GM12874 (cell line): ENCODE data around the gene EYS.

ENCODE experiments used
- TF ChIP-seq, protein P1 (sequence below): IDR thresholded peaks from 2 replicates; pipeline ENCODE4 v1.5.1; 2011; ENCODE audit warnings: low read depth, mild to moderate bottlenecking, control low read depth, low read length, moderate library complexity; ENCODE audit not compliant: insufficient read depth

EYS gene

DNA sequence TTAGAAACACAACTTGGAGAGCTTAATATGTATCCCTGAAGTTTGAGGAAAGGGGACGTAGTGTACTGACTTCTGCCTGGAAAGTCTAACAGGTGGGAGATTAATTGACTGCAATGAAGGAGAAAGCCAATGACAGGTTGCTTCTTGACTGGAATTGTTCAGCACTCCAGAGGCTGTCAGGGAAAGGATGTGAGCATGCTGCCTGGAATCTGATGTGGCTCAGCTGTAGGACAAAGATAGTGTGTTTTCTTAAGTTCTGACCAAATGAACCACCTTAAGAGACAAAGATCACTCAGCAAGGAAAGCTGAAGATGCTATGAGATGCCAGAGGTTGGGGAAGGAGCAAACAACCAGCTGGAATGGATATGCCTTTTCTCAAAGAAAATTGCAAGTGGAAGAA lies 1885.6 kb downstream of the EYS start:
- TF ChIP-seq, protein P1, sequence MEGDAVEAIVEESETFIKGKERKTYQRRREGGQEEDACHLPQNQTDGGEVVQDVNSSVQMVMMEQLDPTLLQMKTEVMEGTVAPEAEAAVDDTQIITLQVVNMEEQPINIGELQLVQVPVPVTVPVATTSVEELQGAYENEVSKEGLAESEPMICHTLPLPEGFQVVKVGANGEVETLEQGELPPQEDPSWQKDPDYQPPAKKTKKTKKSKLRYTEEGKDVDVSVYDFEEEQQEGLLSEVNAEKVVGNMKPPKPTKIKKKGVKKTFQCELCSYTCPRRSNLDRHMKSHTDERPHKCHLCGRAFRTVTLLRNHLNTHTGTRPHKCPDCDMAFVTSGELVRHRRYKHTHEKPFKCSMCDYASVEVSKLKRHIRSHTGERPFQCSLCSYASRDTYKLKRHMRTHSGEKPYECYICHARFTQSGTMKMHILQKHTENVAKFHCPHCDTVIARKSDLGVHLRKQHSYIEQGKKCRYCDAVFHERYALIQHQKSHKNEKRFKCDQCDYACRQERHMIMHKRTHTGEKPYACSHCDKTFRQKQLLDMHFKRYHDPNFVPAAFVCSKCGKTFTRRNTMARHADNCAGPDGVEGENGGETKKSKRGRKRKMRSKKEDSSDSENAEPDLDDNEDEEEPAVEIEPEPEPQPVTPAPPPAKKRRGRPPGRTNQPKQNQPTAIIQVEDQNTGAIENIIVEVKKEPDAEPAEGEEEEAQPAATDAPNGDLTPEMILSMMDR = no peak

DNA sequence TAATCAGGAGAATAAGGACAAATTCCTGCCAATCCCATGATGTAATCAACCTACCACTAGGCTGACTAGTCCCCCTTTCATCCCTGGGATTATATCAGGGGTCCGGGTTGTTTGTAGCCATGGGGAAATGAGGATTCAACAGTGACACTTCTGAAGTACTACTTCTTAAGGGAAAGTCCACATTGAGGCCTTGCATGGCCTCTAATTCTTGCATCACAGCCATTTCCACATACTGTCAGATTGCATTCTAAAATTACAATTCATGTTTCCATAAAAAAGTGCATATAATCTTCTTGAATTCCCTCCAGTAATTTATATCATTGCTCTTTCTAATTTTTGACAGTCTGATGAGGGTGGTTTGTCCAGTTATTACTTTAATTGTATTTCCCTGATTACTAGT lies 1887.2 kb downstream of the EYS start:
- TF ChIP-seq, protein P1 = no peak

DNA sequence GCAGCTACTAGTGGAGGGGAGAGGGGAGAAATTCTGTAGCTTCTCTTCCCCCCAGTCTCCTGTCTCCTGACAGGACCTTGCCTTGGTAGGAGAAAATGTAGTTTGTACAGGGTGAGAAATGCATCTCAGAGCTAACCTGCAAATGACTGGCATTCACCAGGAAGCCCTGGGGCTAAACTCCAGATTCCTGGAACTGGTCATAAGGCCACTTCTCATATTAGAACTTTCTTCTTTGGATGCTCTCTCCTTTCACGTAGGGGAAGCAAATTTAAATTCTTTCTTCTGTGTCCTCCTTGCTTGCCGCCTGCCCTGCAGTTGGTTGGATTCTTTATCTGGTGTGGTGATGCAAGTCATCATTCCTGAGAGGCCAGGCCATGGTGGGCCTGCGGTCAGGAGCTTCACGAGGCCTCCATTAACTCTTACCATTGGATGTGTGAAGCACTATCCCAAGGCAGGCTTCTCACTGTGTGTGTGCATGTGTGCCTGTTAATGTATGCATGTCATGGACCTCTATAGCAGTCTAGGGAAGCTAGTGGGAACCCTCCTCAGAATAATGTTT lies 1889.5 kb downstream of the EYS start:
- TF ChIP-seq, protein P1 = no peak

DNA sequence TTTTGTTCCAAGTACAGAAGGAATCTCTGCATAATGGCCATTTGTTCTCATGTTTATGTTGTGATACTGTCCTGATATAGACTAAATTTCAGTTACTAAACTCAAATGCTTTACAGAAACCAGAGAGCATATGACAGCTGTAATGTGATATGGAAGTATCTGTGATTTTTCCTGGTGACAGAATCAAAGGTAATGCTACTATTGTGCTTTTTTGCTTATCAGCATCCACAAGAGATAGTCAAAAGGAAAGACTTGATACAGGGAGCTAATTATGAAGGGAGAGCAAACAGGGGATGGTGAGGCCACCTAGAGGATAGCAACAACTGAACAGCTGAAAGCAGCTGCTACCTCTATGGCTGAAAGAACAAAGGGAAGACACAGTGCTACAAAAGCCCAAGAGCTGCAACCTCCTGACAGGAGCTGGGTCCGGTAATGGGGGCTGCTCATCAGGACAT lies 1890.0 kb downstream of the EYS start:
- TF ChIP-seq, protein P1 = peak; percentile 31; the same call in 1 of the 2 replicates

DNA sequence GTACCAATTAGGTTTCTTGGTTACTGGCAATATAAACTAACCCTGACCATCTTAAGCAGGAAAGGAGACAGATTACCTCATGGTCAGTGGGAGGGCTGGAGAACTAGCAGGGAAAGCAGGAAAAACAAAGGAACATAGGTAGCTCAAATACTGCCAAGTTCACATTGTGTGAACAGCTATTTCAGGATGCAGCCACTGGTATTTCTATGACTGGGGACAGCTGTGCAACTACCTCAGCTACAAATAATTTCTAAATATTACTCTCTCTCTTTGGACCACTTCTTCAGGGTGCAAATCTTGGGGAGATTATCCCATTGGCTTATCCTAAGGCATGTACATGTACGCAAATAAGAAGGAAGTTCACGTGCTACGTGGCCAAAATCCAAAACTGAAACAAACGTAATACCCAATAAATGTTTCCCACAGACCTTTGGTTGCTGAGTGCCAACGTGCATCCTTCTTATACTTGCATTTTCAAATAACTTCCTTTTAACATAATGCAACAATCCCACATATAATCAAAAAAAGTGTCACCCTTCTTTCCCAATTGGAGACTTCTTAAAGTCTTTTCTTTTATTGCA lies 1890.5 kb downstream of the EYS start:
- TF ChIP-seq, protein P1 = no peak

DNA sequence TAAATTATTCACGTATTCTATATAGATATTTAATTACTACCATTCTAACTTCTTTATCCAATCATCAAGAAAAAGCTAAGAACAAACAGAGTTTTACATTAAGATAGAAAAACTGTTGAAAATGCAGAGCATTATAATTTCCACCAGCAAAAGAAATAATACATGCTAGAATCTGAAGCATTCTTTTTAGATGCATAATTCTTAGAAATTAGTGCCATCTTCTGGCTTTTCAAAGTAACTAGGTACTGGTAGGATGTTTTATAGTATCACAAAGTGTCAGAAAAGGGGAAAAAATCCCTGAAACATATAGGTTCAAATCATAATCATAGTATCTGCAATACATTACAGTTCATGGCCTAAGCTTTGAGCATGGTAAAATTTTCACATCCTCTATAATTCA lies 1892.6 kb downstream of the EYS start:
- TF ChIP-seq, protein P1 = no peak

DNA sequence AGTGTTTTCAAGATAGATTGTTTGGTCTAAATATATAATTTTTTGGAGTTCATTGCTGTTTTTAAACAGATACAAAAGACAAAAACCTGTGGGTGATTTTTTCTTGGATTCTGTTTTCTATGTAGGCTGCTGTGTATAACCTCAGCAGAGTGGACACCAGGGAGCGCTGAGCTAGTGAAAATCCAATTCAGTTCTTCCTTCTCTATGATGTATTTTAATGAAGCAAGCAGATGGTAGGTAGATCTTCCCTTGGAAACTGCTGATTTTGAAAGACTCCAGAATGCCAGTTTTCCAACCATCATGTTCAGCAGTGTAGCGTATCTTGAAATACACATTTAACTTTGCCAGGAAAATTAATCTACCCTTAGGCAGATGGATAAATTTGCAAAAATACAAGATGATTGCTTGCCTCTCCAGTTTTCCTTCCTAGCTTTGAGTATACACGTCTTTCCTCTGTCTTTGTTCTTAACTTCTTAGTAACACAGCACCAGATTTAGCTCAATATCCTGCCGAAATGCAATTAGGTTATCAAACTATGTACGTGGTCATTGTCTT lies 1893.4 kb downstream of the EYS start:
- TF ChIP-seq, protein P1 = no peak
